Mesendoderm (in vitro differentiated cells): ENCODE data around the gene STARD10.

ENCODE experiments used
- DNase-seq: peaks from one replicate; pipeline ENCODE4 v3.0.0; 2013
- H2AK5ac ChIP-seq: 2 replicates; pipeline ENCODE4 v1.6.1; 2013; ENCODE audit warnings: low read length, inconsistent platforms
- H2BK120ac ChIP-seq: 2 replicates; pipeline ENCODE4 v1.6.1; 2013; ENCODE audit warnings: low read depth, mild to moderate bottlenecking, low read length, moderate library complexity, mixed read lengths
- H2BK15ac ChIP-seq: replicated peaks from 2 replicates; pipeline ENCODE4 v1.6.1; 2013; ENCODE audit warnings: low read depth, mild to moderate bottlenecking, moderate library complexity
- H2BK5ac ChIP-seq: 2 replicates; pipeline ENCODE4 v1.6.1; 2013; ENCODE audit warnings: low read length, inconsistent platforms
- H3K18ac ChIP-seq: 2 replicates; pipeline ENCODE4 v1.6.1; 2013; ENCODE audit warnings: mild to moderate bottlenecking, low read length, mixed read lengths
- H3K23ac ChIP-seq: one replicate; pipeline ENCODE4 v1.6.1; 2013; ENCODE audit warnings: low read length
- H3K27ac ChIP-seq: 2 replicates; pipeline ENCODE4 v1.5.1; 2013; ENCODE audit warnings: low read depth, mild to moderate bottlenecking, inconsistent platforms, low read length, moderate library complexity
- H3K27me3 ChIP-seq: 2 replicates; pipeline ENCODE4 v1.6.1; 2013; ENCODE audit warnings: low read length, control low read depth, mild to moderate bottlenecking, inconsistent platforms; ENCODE audit not compliant: insufficient read depth, poor library complexity
- H3K36me3 ChIP-seq: 2 replicates; pipeline ENCODE4 v1.6.1; 2013; ENCODE audit warnings: low read length, inconsistent platforms; ENCODE audit not compliant: control insufficient read depth, insufficient read depth
- H3K4ac ChIP-seq: one replicate; pipeline ENCODE4 v1.6.1; 2013; ENCODE audit warnings: low read depth, mild to moderate bottlenecking, low read length, moderate library complexity
- H3K4me1 ChIP-seq: 2 replicates; pipeline ENCODE4 v1.6.1; 2013; ENCODE audit warnings: low read depth, low read length, inconsistent platforms; ENCODE audit not compliant: control insufficient read depth
- H3K4me2 ChIP-seq: 2 replicates; pipeline ENCODE4 v1.6.1; 2013; ENCODE audit warnings: low read length
- H3K4me3 ChIP-seq: 2 replicates; pipeline ENCODE4 v1.5.1; 2013; ENCODE audit warnings: mild to moderate bottlenecking, low read length
- H3K56ac ChIP-seq: one replicate; pipeline ENCODE4 v1.6.1; 2013; ENCODE audit warnings: low read length
- H3K79me1 ChIP-seq: 2 replicates; pipeline ENCODE4 v1.6.1; 2013; ENCODE audit warnings: low read length, inconsistent platforms
- H3K79me2 ChIP-seq: 2 replicates; pipeline ENCODE4 v1.6.1; 2013; ENCODE audit warnings: mild to moderate bottlenecking, low read length; ENCODE audit not compliant: control insufficient read depth, insufficient read depth
- H3K9ac ChIP-seq: 2 replicates; pipeline ENCODE4 v1.6.1; 2013; ENCODE audit warnings: low read length, inconsistent platforms
- H4K5ac ChIP-seq: one replicate; pipeline ENCODE4 v1.6.1; 2013; ENCODE audit warnings: low read length
- H4K8ac ChIP-seq: one replicate; pipeline ENCODE4 v1.6.1; 2013; ENCODE audit warnings: low read depth, mild to moderate bottlenecking, control low read depth, low read length, moderate library complexity
- WGBS: extraction: QIAGEN DNeasy Blood & Tissue Kit; methylation state at CpG from one replicate; pipeline ENCODE4 v1.1.7; 2013; ENCODE audit warnings: low lambda C conversion rate, missing lambda C conversion rate; ENCODE audit not compliant: insufficient coverage; ENCODE audit errors: extremely low coverage; 5-methylcytosine and 5-hydroxymethylcytosine counted together

STARD10 gene

GRCh38 chr11:72832301-72833082 is 38.6 kb upstream of the STARD10 start:
- H3K79me1 ChIP-seq, result no peaks in the 10 kb centered on the region
- H3K27ac ChIP-seq, result no peak overlapping the region

DNA sequence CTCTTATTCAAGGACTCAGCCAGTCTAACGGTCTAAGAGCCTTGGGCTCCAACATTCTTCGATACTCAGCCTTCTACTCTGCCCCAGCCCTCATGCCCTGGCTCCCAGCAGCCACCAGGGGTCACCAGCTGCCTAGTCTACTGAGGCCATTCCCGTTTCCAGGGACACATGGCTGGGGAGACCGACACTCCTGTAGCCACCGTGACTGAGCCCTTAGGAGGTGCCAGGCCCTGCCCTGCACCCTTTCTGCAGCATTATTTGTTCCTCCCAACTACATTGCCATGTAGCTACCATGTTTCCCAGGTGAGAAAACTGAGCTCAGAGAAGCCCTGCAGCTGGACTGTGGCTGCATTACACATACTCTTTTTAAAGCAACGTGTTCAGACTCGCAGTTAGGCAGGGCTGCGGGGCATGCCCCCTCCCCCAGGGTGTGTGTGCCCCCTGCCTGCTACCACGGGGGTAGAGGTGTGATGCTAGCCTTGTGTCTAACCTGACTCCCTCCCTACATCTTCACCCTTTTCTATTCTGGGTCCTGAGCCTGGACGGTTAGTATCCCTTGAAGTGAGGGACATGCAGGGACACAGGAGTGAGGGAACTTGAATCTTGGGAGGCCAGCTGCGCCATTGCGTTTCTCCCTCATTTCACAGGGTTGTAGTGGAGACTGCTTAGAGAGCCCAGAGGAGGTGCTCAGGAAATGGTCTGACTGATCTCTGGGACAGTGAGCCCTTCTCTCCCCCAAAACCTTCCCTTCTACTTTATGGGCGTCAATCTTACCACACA is 37.9 kb upstream of the STARD10 start:
- no peak overlapping the region for H3K27ac ChIP-seq
- H3K18ac ChIP-seq, result no peak overlapping the region
- no peak overlapping the region for H3K4me2 ChIP-seq
- no peaks in the 10 kb centered on the region for H3K36me3 ChIP-seq
- H4K8ac ChIP-seq, result no peak overlapping the region
- H2BK120ac ChIP-seq, result no peak overlapping the region
- H3K56ac ChIP-seq, result peak overlapping the region; percentile 49
- no peak overlapping the region for H2AK5ac ChIP-seq
- no peaks in the 10 kb centered on the region for H3K79me2 ChIP-seq
- no peaks in the 10 kb centered on the region for H3K4me1 ChIP-seq
- H3K79me1 ChIP-seq, result no peaks in the 10 kb centered on the region
- WGBS, result no CpG with 5 or more reads among the region's 13 CpGs
- no peak overlapping the region for H2BK15ac ChIP-seq
- H4K5ac ChIP-seq, result no peak overlapping the region
- peak; percentile 87 for DNase-seq
- H3K4me3 ChIP-seq, result no peak overlapping the region
- no peak overlapping the region for H3K23ac ChIP-seq
- H2BK5ac ChIP-seq, result no peak overlapping the region
- no peak overlapping the region for H3K9ac ChIP-seq
- no peak overlapping the region for H3K4ac ChIP-seq
- no peaks in the 10 kb centered on the region for H3K27me3 ChIP-seq

More at GRCh38 chr11:72832301-72833082, 38.6 kb upstream of the STARD10 start:
- Histone ChIP-seq H3K4me2 (no peak overlapping the region), H3K18ac (no peak overlapping the region), H3K23ac (no peak overlapping the region), H2BK120ac (no peak overlapping the region), H3K4ac (no peak overlapping the region), H3K4me1 (no peaks in the 10 kb centered on the region), H2BK5ac (no peak overlapping the region), H3K36me3 (no peaks in the 10 kb centered on the region), H4K8ac (no peak overlapping the region), H3K56ac (peak overlapping the region; percentile 10), H3K27me3 (no peaks in the 10 kb centered on the region), H3K79me2 (no peaks in the 10 kb centered on the region), H3K4me3 (no peak overlapping the region), H2BK15ac (no peak overlapping the region), H3K9ac (no peak overlapping the region), H2AK5ac (no peak overlapping the region), H4K5ac (no peak overlapping the region)
- no CpG with 5 or more reads among the region's 9 CpGs for WGBS
- no peak for DNase-seq

- Histone ChIP-seq H3K4ac (no peak overlapping the region), H4K8ac (no peak overlapping the region), H3K56ac (no peak overlapping the region), H3K23ac (no peak overlapping the region), H3K4me1 (no peaks in the 10 kb centered on the region), H3K18ac (no peak overlapping the region), H2AK5ac (no peak overlapping the region), H3K4me2 (no peak overlapping the region), H2BK5ac (no peak overlapping the region), H2BK15ac (no peak overlapping the region), H3K27me3 (no peaks in the 10 kb centered on the region), H4K5ac (no peak overlapping the region), H3K79me2 (no peaks in the 10 kb centered on the region), H3K4me3 (no peak overlapping the region), H3K27ac (no peak overlapping the region), H3K9ac (no peak overlapping the region), H3K79me1 (no peaks in the 10 kb centered on the region), H3K36me3 (no peaks in the 10 kb centered on the region), H2BK120ac (no peak overlapping the region)
- no peak for DNase-seq
- no CpG with 5 or more reads among the region's 5 CpGs for WGBS
These were observed 36.2 kb upstream of the STARD10 start for GRCh38 chr11:72829884-72830533.

DNA sequence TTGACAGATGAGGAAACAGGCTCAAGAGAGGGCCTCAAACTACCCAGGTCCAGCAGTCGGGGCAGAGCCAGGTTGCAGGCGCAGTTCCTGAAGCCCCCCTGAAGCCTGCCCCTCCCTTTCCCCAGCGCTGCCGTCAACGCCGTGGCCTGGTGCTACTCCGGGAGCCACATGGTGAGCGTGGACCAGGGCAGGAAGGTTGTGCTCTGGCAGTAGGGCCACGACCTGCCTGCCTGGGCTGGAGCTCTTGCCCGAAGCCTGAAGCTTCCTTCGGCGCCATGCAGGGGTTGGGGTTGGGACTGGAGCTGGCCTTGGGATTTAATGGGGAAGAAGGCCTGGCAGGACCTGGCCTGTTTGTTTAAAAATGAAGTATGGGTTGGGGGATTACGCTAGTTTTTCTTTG is 35.3 kb upstream of the STARD10 start:
- DNase-seq, result no peak

DNA sequence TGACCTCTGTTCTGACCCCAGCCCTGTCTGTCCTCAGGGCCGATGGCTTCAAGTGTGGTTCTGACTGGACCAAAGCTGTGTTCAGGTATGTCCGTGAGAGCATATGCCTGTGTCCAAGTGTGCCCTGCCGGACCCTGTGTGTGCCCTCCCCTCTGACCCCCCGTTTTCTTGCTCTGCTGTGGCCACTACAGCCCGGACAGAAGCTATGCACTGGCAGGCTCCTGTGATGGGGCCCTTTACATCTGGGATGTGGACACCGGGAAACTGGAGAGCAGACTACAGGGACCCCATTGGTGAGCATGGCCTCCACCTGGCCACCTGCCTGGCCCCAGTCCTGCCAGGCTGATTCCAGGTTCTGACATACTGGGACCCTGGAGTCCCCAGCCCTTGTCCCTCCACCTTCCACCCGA is 34.9 kb upstream of the STARD10 start:
- WGBS, result no CpG with 5 or more reads among the region's 7 CpGs
- Histone ChIP-seq H3K36me3 (no peaks in the 10 kb centered on the region), H3K4ac (no peak overlapping the region), H2AK5ac (no peak overlapping the region), H3K79me2 (no peaks in the 10 kb centered on the region), H3K18ac (no peak overlapping the region), H3K27ac (no peak overlapping the region), H4K5ac (no peak overlapping the region), H3K9ac (no peak overlapping the region), H3K56ac (no peak overlapping the region), H3K4me2 (no peak overlapping the region), H3K27me3 (no peaks in the 10 kb centered on the region), H3K4me1 (no peaks in the 10 kb centered on the region), H2BK15ac (no peak overlapping the region), H4K8ac (no peak overlapping the region), H2BK120ac (no peak overlapping the region), H3K79me1 (no peaks in the 10 kb centered on the region), H2BK5ac (no peak overlapping the region), H3K23ac (no peak overlapping the region), H3K4me3 (no peak overlapping the region)
- DNase-seq, result no peak

More for the DNA sequence above, 35.3 kb upstream of the STARD10 start:
- no peak overlapping the region for H4K5ac ChIP-seq
- H3K4me1 ChIP-seq, result no peaks in the 10 kb centered on the region
- H3K36me3 ChIP-seq, result no peaks in the 10 kb centered on the region
- no peak overlapping the region for H3K18ac ChIP-seq
- no peak overlapping the region for H3K9ac ChIP-seq
- no peaks in the 10 kb centered on the region for H3K79me2 ChIP-seq
- no peaks in the 10 kb centered on the region for H3K79me1 ChIP-seq
- no peak overlapping the region for H2BK15ac ChIP-seq
- WGBS, result no CpG with 5 or more reads among the region's 13 CpGs
- no peak overlapping the region for H3K56ac ChIP-seq
- no peak overlapping the region for H3K4ac ChIP-seq
- H3K27ac ChIP-seq, result no peak overlapping the region
- no peaks in the 10 kb centered on the region for H3K27me3 ChIP-seq
- H3K4me2 ChIP-seq, result no peak overlapping the region
- no peak overlapping the region for H3K4me3 ChIP-seq
- no peak overlapping the region for H2AK5ac ChIP-seq
- no peak overlapping the region for H2BK5ac ChIP-seq
- H3K23ac ChIP-seq, result no peak overlapping the region
- no peak overlapping the region for H2BK120ac ChIP-seq
- H4K8ac ChIP-seq, result no peak overlapping the region
